Upper lobe of left lung (tissue), 4 donors: ENCODE data around the gene DHRS11.

Experiments
- CTCF ChIP-seq, 6 experiments: fragments of 450-650 bp in 4 of 6; fragments of 200-600 bp in 2 of 6; sonication (generic) in 2 of 6; IDR thresholded peaks; one replicate each; pipeline ENCODE4 v1.5.1; 2016 to 2019; ENCODE audit warnings: antibody characterized with exemption in 6 of 6
- POLR2A ChIP-seq, 4 donors: fragments of 450-650 bp; IDR thresholded peaks; one replicate each; pipeline ENCODE4 v1.5.1; 2016 to 2017; ENCODE audit warnings: antibody characterized with exemption in 4 of 4, mild to moderate bottlenecking in 2 of 4
- POLR2AphosphoS5 ChIP-seq, 2 donors: sonication (generic); formaldehyde crosslinking; IDR thresholded peaks; one replicate each; pipeline ENCODE4 v1.5.1; 2017; ENCODE audit warnings: antibody characterized with exemption in 2 of 2

DNA sequence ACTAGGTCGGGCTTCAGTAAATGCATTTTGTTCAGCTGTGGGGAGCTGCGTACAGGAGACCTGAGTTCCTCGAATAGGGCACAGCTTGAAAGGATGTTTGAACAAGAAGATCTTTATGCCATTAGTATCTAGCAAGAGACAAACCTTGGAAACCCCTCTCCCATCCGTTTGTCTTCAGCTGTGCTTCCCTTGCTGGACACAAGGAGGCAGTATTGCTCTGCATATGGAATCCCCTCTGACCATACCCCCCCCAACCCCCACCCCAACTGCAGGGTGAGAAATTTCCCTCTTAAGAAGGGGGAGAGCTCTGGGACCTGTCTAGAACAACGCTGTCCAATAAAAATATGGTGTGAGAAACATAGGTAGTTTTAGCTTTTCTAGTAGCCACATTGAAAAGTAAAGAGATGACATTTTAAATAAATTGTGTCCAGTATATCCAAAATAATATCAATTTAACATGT lies 11.3 kb downstream of the DHRS11 start:
- TF ChIP-seq CTCF (IDR thresholded peaks at IDR 0.05): peak; percentile 50 to 79 (median 60)
- TF ChIP-seq POLR2A (IDR thresholded peaks at IDR 0.05): no peak
- TF ChIP-seq POLR2AphosphoS5 (IDR thresholded peaks at IDR 0.05): no peak
